NK-92 (cell line): ENCODE measurements around the gene A1BG.
"Not testable (repeated sequence)": the region's sequence is repeated elsewhere in the genome, so short reads cannot be mapped to it uniquely, and the experiment has no call there.

Experiments
- DNase-seq: peaks from one replicate; lab custom pipeline; 2025; ENCODE audit not compliant: unreplicated experiment; lab: John Stamatoyannopoulos, UW

The A1BG gene

DNA sequence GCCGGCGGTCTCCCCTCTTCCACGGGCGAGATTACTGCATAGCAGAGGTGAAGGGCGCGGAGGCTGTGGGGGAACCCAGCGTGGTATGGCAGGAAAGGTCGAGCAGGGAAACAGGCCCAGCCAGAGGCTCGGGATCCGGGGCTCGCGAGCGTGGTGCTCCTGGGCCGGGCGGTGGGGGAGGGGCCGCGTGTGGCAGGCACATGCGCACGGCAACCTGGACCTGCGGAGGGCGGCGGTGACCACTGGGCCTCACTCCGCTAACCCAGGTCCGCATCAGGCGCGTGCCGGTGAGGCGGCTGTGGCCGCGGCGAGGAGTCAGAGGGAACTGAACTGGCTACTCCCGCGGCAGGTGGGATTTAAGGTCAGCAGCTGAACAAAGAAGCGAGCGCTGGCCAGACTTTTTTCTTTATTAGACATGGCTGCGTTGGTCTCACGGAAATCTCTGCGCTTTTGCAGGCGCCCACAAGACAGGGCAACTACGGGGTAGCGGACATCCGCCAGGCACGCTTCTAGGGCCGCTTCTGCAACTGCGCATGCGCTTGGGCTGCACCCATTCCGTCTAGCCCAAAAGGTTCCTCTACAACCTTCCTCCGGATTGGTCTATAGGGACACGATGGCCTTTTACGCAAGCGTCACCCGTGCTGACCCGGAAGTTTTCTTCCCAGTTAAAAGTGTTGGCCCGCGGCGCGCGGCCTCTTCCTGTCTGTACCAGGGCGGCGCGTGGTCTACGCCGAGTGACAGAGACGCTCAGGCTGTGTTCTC, 33.5 kb upstream of the A1BG start, which contains the start of gene RPS5:
Gene RPS5, plus strand, starts transcription at position 694 of the 762 bp plus-strand sequence. CDS start 869 bp downstream, outside the sequence.
- DNase-seq, result peak; percentile 77

DNA sequence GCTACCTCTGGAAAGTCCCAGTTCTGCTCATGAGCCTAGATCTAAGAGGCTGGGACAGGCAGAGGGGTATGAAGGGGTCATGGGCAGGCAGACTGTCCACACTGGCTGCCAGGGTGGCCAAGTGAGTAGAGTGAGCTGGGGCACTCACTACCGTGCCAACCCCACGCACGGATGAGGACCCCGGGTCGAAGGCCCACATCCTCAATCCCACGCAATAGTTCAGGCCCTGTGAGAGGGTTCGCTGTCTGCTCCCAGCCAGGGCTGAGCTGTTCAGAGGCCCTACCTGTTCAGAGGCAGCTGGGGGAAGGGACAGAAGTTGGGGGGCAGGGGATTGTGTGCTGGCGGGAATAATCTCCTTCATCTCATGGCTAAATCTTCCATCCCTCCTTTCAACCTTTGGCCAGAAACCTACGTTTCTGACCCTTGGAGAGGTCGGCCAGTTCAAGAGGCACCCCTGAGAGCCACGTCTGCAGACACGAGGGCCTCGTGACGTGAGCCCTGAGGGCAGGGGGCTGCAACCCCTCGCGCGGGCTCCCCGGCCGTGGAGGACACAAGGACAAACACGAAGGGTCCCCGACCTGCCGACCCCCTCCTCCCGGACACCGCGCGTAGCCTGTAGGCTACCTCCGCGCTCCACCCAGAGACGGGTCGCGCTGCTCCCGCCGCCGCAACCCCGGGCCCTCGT, 32.7 kb upstream of the A1BG start:
- DNase-seq, result no peak

DNA sequence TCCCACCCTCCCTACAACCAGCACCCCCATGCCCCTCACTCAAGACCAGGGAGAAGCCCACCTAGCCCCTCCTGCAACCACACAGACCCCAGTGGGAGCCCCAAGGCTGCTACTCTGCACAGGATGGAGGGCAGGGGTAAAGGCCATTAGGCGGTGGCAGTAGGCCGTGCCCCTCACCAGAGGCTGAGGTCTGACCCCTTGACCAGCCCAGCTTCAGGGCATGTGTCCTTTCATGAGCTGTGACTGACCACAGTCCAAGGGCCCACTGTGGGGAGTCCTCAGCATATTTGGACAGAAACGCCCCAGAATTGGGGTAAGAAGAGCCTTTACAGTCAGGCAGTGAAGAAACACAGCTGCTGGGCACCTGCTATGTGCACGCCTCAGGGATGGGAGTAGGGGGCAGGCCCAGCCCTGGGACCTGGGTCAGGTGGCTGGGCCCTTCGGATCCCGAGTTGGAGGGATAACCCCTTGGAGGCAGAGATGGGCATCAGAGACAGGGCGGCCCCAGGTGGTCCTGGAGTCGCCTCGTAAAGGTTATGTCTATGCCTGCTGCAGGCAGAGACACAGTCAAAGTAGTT, 32.1 kb upstream of the A1BG start:
- DNase-seq, result no peak

DNA sequence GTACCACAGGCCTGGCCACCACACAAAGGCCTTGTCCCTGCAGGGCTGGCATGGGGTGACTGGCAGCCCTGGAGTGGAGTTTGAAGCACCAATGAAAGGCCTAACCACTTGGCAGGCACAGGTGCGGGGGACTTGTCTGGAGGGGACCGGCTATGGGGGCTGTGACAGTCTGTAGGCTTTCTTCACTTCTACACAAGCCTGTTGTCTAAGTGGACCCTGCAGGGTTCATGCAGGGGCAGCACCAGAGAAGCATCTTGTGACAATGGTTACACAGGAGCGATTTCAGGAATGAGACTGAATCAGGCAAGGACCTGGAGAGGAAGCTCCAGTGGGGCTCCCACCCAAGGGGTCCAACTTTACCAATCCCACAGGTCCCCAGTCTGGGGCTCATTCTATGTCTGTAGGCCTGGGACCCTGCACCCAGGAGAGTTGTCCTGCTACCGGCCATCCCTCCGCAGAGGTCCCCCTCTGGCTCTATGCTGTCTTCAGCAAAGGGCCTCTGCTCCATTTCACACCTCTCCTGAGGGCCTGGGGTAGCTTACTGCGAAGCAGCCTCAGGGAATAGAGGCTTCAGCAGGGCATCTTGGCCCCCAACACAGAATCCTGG, 29.8 kb upstream of the A1BG start:
- DNase-seq, result no peak

DNA sequence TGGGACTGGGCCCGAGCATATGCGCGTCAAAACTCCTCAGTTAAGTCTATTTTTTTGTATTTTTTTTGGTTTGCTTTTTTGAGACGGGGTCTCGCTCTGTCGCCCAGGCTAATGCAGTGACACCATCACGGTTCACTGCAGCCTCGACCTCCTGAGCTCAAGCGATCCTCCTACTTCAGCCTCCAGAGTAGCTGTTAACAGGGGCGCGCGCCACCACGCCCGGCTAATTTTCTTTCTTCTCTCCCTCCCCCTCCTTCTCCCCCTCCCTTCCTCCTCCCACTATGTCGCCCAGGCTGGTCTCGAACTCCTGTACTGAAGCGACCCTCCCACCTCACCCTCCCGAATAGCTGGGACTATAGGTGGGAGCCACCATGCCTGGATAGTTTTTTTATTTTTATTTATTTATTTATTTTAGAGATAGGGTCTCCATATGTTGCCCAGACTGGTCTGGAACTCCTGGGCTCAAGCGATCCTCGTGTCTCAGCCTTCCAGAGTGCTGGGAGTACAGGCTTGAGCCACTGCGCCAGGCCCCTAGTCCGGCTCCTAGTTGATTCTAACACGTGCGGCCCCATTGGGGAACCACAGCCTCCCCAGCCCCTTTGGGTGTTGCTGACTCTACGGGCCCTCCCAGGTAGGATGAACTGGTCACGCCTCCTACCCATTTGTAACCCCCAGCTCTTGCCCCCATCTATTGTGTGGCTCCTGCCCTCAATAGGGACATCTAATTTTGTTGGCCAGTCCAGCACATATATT, 28.3 kb upstream of the A1BG start:
- no peak for DNase-seq

DNA sequence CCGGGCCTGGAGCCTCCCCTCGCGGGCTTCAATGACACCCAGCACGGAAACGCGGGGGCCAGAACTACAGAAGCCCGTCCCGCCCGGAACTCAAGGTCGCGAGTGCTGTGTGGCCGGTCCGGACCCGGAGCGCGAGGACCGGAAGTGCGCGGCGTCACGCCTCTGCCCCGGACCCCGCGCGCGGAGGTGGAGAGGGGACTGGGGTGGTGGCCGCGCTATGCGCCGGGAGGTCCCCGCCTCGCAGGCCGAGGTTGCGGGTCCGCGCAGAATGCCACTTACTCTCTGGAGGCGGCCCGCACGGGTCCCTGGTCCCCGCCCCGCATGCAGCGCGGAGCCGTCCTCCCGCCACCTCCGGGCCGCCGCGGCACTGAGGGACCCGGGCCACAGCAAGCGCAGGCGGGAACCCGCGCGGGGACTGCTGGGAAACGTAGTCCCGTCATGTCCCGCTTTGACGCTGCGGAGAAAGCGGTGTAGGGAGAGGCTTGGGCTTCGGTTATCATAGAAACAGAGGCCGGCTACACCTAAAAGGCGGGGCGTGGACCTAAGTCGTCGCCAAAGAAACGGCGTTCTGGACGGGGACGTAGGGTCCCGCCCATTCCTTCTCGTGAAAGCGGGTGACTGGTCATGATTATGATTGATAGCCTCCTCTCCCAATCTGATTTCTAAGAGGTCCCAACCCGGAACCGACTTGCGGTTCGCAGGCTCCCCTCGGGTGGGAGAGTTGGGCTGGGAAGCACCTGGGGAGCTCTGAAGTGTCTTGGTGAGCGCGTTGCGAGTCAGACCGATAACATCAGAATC, 27.6 kb upstream of the A1BG start, which contains the start of gene ZNF837:
Gene ZNF837, minus strand, starts transcription at position 369 of the 798 bp plus-strand sequence. CDS start 11,698 bp downstream, outside the sequence.
- DNase-seq, result peak; percentile 89

DNA sequence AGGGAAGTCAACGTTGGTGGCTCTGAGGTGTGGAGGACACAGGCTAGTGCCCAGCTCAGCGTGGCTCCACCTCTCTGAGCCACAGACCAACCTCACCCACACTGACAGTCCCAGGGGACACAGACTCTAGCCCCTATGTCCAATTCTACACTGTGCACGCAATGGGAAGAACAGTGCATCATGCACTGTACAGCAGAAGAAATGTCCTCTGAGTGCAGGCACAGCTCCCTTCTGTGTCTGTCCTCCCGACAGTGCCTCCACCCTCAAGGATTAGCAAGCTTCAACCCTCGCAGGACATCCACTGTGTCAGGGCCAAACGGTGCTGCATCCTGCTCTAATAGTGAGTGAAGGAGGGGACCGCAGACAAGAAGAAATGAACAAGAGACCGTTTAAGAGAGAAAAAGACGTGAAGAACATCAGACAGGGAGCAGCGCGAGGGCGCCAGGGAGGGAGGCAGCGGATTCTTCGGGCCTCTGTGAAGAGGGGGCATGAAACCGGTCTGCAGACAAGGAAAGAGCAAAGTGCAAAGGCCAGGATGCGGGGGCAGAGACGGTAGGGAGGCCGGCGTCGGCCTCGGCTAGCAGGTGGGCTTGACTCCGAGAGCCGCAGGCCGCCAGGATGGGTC, 26.9 kb upstream of the A1BG start:
- no peak for DNase-seq

DNA sequence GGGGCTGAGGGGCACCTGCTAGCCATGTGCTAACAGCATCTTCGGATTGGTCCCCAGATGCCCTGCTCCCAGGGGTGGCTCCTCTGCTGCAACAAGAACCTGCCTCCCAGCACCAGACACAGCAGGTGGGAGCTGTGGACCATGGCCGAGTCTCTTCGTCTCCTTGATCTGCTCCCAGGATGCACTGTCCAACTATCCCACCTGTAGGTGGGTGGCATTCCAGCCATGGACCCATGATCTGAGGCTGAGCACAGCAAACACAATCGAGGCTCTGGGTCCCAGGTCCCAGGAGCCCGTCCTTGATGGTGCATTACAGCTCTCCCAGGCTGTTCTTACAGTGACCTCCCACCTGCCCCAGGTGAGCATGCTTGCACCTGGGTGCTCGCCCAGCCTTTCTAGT, 26.0 kb upstream of the A1BG start:
- DNase-seq, result no peak

DNA sequence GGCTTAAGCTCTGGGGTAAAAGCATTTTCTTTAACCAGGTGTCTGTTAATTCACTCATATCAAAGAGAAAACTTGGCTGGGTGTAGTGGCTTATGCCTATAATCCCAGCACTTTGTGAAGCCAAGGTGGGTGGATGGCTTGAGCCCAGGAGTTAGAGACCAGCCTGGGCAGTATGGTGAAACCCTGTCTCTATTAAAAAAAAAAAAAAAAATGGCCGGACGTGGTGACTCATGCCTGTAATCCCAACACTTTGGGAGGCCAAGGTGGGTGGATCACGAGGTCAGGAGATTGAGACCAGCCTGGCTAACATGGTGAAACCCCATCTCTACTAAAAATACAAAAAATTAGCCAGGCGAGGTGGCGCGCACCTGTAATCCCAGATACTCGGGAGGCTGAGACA, 23.4 kb upstream of the A1BG start:
- DNase-seq, result not testable (repeated sequence)

DNA sequence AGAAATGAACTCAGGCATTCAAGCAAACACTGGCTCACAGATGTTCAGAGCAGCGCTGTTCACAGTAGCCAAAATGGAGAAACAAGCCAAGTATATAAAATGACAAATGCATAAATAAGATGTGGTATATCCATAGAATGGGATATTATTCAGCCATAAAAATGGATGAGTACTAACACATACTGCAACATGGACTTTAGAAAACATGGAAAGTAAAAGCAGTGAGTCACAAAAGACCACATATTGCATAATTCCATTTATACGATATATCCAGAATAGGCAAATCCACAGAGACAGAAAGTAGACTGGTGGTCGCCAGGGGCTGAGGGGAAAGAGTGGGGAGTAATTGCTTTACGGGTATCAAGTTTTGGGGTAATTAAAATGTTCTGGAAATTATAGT, 20.9 kb upstream of the A1BG start:
- no peak for DNase-seq

DNA sequence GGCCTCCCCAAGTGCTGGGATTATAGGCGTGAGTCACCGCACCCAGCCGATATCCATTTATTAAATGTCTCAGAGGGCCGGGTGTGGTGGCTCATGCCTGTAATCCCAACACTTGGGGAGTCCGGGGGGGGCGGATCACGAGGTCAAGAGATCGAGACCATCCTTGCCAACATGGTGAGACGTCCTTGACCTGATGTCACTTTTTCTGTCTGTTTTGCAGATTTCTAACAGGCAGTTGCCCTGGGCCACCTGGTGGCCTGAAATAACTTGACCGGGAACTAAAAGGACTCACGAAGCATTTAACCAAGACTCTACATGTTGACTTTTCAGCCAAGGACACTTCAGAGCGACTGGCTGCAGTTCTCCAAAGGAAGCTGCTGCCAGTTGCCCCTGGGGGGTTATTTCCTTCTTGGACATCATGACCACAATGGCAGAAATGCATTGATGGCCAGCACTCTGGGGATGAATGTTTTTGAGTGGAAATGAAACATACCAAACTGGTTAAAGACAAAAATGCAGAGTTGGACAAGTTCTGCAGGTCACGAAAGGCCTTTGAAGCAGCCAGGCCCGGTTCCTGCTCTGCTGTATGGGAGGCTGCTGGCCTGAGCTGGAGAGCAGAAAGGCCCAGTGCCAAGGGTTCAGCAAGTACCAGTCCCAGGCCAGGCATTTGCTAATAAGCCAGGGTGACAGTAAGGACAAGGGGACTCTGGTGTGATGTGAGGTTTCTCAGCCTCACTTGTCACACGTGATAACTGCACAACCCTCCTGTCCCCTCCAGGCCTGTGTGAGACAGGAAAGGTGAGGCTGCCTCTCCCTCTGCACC, 19.2 kb upstream of the A1BG start:
- no peak for DNase-seq

DNA sequence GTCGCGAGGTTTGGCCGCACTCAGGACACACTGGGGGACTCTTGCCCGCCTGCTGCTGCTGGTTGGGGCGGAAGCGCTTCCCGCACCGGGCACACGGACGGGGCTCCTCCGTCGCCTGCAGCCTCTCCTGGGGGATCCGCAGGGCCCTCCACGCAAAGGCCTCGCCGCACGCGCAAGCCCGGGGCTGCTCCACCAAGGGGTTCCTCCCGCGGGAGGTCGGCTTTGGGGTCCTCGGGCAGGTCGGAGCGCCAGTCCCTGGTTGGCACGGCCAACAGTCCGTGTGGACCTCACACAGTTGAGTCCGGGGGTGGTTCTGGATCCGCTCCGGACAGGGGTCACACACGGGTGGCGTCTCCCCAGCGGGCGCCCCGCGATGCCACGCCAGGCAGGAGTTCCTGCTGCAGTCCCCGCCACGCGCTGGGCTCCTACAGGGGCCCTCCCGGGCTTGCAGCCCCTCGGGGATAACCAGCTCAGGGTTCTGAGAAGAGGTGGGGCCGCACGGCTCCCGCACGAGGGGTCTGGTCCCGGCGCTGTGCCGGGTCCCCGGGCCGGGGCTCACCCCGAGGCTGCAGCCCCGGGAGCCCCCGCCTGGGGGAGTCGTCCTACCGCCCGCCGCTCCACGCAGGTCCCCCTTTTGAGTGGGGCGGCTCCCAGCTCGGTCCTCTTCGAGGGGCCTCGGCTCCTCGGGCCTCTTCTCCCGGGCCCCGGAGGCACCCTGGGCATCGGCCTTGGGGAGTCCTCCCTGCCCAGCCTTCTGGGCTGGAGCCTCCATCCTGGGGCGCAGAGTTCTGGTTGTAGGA, 15.5 kb upstream of the A1BG start:
- DNase-seq, result no peak

DNA sequence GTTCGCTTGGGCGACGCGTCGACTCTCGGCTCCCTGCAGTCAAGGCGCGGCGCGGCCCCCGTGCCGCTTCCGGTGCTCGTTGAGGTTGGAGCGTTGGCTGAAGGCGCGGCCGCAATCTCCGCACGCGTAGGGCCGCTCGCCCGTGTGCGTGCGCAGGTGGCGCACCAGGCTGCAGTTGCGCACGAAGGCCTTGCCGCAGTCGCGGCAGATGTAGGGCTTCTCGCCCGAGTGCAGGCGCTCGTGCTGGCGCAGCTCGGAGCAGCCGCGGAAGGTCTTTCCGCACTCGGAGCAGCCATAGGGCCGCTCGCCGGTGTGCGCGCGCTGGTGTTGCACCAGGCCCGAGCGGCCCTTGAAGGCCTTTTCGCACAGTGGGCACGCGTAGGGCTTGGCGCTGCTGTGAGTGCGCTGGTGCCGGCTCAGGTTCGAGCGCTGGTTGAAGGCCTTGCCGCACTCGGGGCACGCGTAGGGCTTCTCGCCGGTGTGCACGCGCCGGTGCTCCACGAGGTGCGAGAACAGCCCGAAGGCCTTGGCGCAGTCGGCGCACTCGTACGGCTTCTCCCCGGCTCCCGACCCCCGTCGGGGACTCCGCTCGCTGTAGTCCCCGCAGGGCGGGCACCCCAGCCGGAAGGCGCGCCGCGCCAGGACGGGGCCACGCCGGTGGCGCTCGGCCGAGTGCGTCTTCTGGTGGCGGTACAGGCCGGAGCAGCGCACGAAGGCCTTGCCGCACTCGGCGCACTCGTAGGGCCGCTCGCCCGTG, 14.6 kb upstream of the A1BG start:
- DNase-seq, result no peak

DNA sequence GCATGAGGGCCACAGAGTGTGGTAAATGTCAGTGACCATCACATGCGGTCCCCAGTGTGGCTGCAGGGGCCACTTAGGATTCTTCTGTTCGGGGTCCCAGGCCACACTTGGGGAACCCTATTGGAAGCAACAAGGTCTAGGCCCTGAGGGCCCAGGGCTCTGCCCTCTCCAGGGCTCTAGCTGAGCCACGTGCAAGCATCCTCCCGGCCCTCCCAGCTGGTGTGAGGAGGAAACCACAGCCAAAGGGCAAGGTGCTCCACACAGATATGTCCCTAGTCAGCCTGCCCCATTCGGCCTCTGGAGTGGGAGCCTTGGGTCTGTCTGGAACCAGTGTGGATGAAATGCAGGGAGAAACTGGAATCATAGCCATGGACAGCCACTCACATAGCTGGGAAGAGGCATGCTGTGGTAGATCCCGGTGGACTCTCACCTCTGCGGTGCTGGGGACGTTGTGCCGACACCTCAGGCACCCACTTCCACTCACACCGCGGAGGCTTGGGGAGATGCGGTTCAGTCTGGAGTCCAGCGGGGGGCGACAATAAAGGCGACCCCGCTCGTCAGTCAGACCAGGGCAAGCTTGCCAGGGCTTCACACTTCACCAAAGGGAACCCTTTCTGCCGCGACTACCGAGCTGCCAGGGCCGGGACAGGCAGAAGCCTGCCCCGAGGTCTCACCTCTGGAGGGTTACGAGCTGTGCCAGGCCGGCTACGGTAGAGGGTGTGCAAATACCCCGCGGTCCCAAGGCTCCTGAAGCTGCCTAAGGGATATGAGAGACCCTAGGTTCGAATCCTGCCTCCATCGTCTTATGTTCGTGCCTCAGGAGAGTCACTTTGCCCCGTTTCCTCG, 13.5 kb upstream of the A1BG start:
- DNase-seq, result no peak

DNA sequence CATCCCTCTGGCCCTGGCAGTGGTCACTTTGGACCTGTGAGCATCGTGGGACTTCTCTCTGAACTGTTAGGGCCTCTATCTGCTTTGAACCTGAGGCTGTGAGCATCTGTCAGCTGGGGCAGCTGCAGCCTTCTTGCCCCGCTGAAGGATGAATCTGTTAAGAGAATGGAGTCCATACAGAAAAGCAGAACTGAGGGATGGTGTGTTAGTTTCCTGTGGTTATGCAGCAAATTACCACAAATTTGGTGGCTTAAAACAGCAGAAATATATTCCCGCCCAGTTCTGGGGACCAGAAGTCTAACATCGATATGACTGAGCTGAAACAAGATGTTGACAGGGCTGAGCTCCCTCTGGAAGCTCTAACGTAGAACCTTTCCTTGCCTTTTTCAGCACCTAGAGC, 10.9 kb upstream of the A1BG start:
- DNase-seq, result no peak

DNA sequence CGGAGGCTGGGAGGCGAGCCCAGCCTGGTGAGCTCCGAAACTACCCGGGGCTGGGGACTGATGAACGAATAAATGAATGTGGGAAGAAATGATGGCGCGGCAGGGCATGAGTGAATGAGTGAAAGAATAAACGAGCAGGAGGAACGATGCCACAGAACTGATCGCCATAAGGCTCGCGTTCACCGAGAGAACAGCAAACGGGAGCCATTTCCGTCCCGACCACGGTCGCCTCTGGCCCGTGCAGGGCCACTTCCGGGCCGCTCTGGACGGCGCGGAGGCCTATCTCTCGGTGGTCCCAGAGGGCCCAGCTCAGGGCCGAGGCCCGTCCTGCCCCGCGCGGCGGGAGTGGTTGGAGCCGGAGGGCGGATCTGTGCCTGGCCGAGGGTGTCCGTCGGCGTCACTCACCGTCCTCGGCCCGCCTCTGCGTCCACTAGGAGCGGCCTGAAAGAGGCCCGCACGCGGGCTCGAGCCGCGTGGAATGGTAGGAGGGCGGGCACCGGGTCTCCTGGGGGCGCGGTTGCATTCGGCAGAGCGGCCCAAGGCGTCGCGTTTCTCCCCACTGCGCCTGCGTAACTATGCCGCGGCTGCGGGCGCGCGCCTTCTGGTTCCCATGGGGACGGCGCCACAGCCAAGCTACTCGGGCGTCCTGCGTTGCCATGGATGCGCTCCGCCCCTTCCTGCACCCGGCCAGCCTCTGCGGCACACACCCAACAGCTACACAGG, 9.1 kb upstream of the A1BG start, which contains the start of gene ZNF497:
Gene ZNF497, minus strand, starts transcription at position 480 of the 723 bp plus-strand sequence. CDS start 5,116 bp downstream, outside the sequence.
- DNase-seq, result peak; percentile 63
